K562 (cell line): Measurements from ENCODE around the gene RSPRY1. TPM values are rescaled to one million over a fixed set of nuclear protein-coding genes. Genes with fewer than 3 reads are reported as not detected.

ENCODE experiments used
- CCAR2 ChIP-seq: fragments of 200-400 bp; formaldehyde crosslinking; IDR thresholded peaks from 2 replicates; pipeline ENCODE4 v1.6.1; 2017; ENCODE audit warnings: mild to moderate bottlenecking, low read depth, low read length
- CXXC5 ChIP-seq: fragments of 250-450 bp; sonication (Bioruptor Pico); IDR thresholded peaks from 2 replicates; pipeline ENCODE4 v1.8.0; 2022; ENCODE audit warnings: inconsistent platforms, mild to moderate bottlenecking, moderate library complexity
- FOSL1 ChIP-seq: fragments of 200-800 bp; sonication (Bioruptor generic); conservative IDR thresholded peaks from 2 replicates; pipeline ENCODE4 v1.6.1; 2016; ENCODE audit warnings: missing genetic modification characterization, missing compliant biosample characterization
- HMG20B ChIP-seq: fragments of 250-450 bp; sonication (Bioruptor Pico); IDR thresholded peaks from 2 replicates; pipeline ENCODE4 v1.5.0; 2021; ENCODE audit warnings: mild to moderate bottlenecking
- HNRNPH1 ChIP-seq: fragments of 200-400 bp; formaldehyde crosslinking; optimal IDR thresholded peaks from 2 replicates; pipeline ENCODE3; 2017; ENCODE audit warnings: low read depth, mild to moderate bottlenecking, low read length, moderate library complexity
- LCOR ChIP-seq: sonication (generic); formaldehyde crosslinking; IDR thresholded peaks from 2 replicates; pipeline ENCODE4 v1.8.0; 2022; ENCODE audit warnings: mild to moderate bottlenecking, missing genetic modification reagents
- NCOR1 ChIP-seq: fragments of 450-650 bp; IDR thresholded peaks from 2 replicates; pipeline ENCODE4 v1.6.1; 2016; ENCODE audit warnings: mild to moderate bottlenecking, moderate library complexity
- NFXL1 ChIP-seq: fragments of 450-650 bp; formaldehyde crosslinking; IDR thresholded peaks from 2 replicates; pipeline ENCODE4 v1.4.0; 2021; ENCODE audit warnings: mild to moderate bottlenecking
- SMARCE1 ChIP-seq: fragments of 450-650 bp; IDR thresholded peaks from 2 replicates; pipeline ENCODE4 v1.7.1; 2016; ENCODE audit warnings: mild to moderate bottlenecking
- SNIP1 ChIP-seq: fragments of 450-650 bp; IDR thresholded peaks from 2 replicates; pipeline ENCODE4 v1.7.1; 2017; ENCODE audit warnings: low read depth, mild to moderate bottlenecking
- SREBF2 ChIP-seq: sonication (generic); formaldehyde crosslinking; IDR thresholded peaks from 2 replicates; pipeline ENCODE4 v1.4.0; 2020; ENCODE audit warnings: mild to moderate bottlenecking, missing genetic modification reagents
- STAT5A ChIP-seq: IDR thresholded peaks from 2 replicates; pipeline ENCODE4 v1.6.1; 2012; ENCODE audit warnings: low read length, inconsistent platforms, borderline replicate concordance
- ZNF512 ChIP-seq: IDR thresholded peaks from 2 replicates; pipeline ENCODE4 v1.6.1; 2016; ENCODE audit warnings: missing genetic modification characterization, missing compliant biosample characterization
- ZNF518B ChIP-seq: fragments of 250-450 bp; sonication (Bioruptor Pico); IDR thresholded peaks from 2 replicates; pipeline ENCODE4 v1.5.0; 2021; ENCODE audit warnings: mild to moderate bottlenecking, moderate library complexity
- ZZZ3 ChIP-seq: fragments of 450-650 bp; IDR thresholded peaks from 2 replicates; pipeline ENCODE4 v1.6.1; 2016; ENCODE audit warnings: antibody characterized with exemption, mild to moderate bottlenecking, moderate library complexity
- polyA plus RNA-seq, 8 experiments: library from polyadenylated mRNA; depleted of rRNA in 4 of 8; stranded (reverse) in 5 of 8; unstranded in 3 of 8; fragments of >200 nt; fragmentation: Nextera tagmentation in 2 of 8; fragmentation: Illumina TruSeq in 1 of 8; extraction: Ambion mirVana in 2 of 8; extraction: Trizol in 1 of 8; gene quantifications; 2 replicates each; pipeline versions ENCODE4 v1.2.1 to v1.2.3, GENCODE V29; 2011 to 2014; ENCODE audit warnings: inconsistent platforms in 1 of 8, missing spikeins in 1 of 8
- total RNA-seq, 7 experiments: library from RNA; depleted of rRNA in 6 of 7; stranded (reverse); fragments of >200 nt in 6 of 7; fragmentation: Illumina TruSeq in 2 of 7; extraction: Trizol in 2 of 7; gene quantifications; 2 replicates each; pipeline versions ENCODE4 v1.2.1 to v1.2.3, GENCODE V29; 2011 to 2021; ENCODE audit warnings: low replicate concordance in 1 of 7
- TF ChIP-seq, protein P1 (sequence below), 3 experiments: fragments of 200-800 bp in 1 of 3; fragments of 250-450 bp in 1 of 3; fragments of 450-650 bp in 1 of 3; sonication (Bioruptor Pico) in 1 of 3; sonication (Bioruptor generic) in 1 of 3; formaldehyde crosslinking in 1 of 3; IDR thresholded peaks; 2 replicates each; pipeline versions ENCODE4 v1.6.1 to v1.8.0; 2016 to 2022; ENCODE audit warnings: mild to moderate bottlenecking in 2 of 3, missing genetic modification characterization in 2 of 3, missing compliant biosample characterization in 1 of 3, moderate library complexity in 1 of 3
- TF ChIP-seq, protein P2 (sequence below), 2 experiments: fragments of 450-650 bp in 1 of 2; sonication (generic) in 1 of 2; formaldehyde crosslinking; conservative IDR thresholded peaks; 2 replicates each; pipeline versions ENCODE4 v1.4.0 to v1.8.1; 2020 to 2022; ENCODE audit warnings: mild to moderate bottlenecking in 1 of 2, missing genetic modification reagents in 1 of 2
- TF ChIP-seq, protein P3 (sequence below): fragments of 450-650 bp; IDR thresholded peaks from 2 replicates; pipeline ENCODE4 v1.6.1; 2016; ENCODE audit warnings: low read depth, mild to moderate bottlenecking, moderate library complexity

RSPRY1 gene
- total and polyA plus RNA-seq, 9 of the 15 experiments (the other 6 are each of a cell fraction or from before 2014, with no cell fraction given): 10.2 to 27.8 (median 20.8) TPM

- no peak for TF ChIP-seq ZNF518B (CRISPR knock-in tag)
- TF ChIP-seq SREBF2 (CRISPR knock-in tag): no peak
- TF ChIP-seq, protein P1, sequence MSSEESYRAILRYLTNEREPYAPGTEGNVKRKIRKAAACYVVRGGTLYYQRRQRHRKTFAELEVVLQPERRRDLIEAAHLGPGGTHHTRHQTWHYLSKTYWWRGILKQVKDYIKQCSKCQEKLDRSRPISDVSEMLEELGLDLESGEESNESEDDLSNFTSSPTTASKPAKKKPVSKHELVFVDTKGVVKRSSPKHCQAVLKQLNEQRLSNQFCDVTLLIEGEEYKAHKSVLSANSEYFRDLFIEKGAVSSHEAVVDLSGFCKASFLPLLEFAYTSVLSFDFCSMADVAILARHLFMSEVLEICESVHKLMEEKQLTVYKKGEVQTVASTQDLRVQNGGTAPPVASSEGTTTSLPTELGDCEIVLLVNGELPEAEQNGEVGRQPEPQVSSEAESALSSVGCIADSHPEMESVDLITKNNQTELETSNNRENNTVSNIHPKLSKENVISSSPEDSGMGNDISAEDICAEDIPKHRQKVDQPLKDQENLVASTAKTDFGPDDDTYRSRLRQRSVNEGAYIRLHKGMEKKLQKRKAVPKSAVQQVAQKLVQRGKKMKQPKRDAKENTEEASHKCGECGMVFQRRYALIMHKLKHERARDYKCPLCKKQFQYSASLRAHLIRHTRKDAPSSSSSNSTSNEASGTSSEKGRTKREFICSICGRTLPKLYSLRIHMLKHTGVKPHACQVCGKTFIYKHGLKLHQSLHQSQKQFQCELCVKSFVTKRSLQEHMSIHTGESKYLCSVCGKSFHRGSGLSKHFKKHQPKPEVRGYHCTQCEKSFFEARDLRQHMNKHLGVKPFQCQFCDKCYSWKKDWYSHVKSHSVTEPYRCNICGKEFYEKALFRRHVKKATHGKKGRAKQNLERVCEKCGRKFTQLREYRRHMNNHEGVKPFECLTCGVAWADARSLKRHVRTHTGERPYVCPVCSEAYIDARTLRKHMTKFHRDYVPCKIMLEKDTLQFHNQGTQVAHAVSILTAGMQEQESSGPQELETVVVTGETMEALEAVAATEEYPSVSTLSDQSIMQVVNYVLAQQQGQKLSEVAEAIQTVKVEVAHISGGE (CRISPR knock-in tag; IDR thresholded peaks at IDR 0.05): peak in 2 of 3 experiments; percentile 45 to 87; a peak in 3 of 6 replicates
- peak; percentile 77 for TF ChIP-seq SNIP1
- no peak for TF ChIP-seq HNRNPH1
- TF ChIP-seq FOSL1 (tag): peak; percentile 46; the same call in 1 of the 2 replicates
- no peak for TF ChIP-seq CCAR2
- no peak for TF ChIP-seq NFXL1 (CRISPR knock-in tag)
- no peak; the same call in 1 of the 2 replicates for TF ChIP-seq LCOR
- TF ChIP-seq ZNF512 (tag): no peak
- TF ChIP-seq ZZZ3: no peak; the same call in 1 of the 2 replicates
- TF ChIP-seq HMG20B (CRISPR knock-in tag): no peak
- peak; percentile 92 for TF ChIP-seq CXXC5 (CRISPR knock-in tag)
- 0 out of 2 replicates have a peak, but pooled peaks have one; percentile 9 for TF ChIP-seq SMARCE1
- TF ChIP-seq NCOR1: no peak
- no peak for TF ChIP-seq STAT5A
- TF ChIP-seq, protein P2, sequence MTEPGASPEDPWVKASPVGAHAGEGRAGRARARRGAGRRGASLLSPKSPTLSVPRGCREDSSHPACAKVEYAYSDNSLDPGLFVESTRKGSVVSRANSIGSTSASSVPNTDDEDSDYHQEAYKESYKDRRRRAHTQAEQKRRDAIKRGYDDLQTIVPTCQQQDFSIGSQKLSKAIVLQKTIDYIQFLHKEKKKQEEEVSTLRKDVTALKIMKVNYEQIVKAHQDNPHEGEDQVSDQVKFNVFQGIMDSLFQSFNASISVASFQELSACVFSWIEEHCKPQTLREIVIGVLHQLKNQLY (CRISPR knock-in tag; conservative IDR thresholded peaks at IDR 0.05): no peak
- TF ChIP-seq, protein P3, sequence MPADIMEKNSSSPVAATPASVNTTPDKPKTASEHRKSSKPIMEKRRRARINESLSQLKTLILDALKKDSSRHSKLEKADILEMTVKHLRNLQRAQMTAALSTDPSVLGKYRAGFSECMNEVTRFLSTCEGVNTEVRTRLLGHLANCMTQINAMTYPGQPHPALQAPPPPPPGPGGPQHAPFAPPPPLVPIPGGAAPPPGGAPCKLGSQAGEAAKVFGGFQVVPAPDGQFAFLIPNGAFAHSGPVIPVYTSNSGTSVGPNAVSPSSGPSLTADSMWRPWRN: no peak
These were observed 58.8 kb downstream of the RSPRY1 start, which contains the start of gene ARL2BP (continued) for GRCh38 chr16:57244767-57245471.
